Left ventricle myocardium inferior (tissue), 1 donor: ENCODE data around the gene SPOCK3. TPM values are rescaled to one million over a fixed set of nuclear protein-coding genes. Genes with fewer than 3 reads are reported as not detected.
"Not testable (repeated sequence)": the region's sequence is repeated elsewhere in the genome, so short reads cannot be mapped to it uniquely, and the experiment has no call there.

Experiments
- DNase-seq: peaks from one replicate; pipeline ENCODE4 v3.0.0-alpha.2; 2020
- H3K27ac ChIP-seq: fragments of 200-600 bp; replicated peaks from 2 replicates; pipeline ENCODE4 v1.8.0; 2021
- H3K27me3 ChIP-seq: fragments of 200-600 bp; 2 replicates; pipeline ENCODE4 v1.8.0; 2021; ENCODE audit warnings: low read depth
- H3K36me3 ChIP-seq: fragments of 200-600 bp; 2 replicates; pipeline ENCODE4 v1.8.0; 2021
- H3K4me1 ChIP-seq: fragments of 200-600 bp; 2 replicates; pipeline ENCODE4 v1.8.0; 2021
- H3K4me3 ChIP-seq: fragments of 200-600 bp; 2 replicates; pipeline ENCODE4 v1.8.0; 2021; ENCODE audit warnings: mild to moderate bottlenecking, moderate library complexity
- H3K9me3 ChIP-seq: fragments of 200-600 bp; replicated peaks from 2 replicates; pipeline ENCODE4 v1.8.0; 2021
- CTCF ChIP-seq: fragments of 200-600 bp; IDR thresholded peaks from 2 replicates; pipeline ENCODE4 v1.8.0; 2021; ENCODE audit warnings: antibody characterized with exemption, mild to moderate bottlenecking, borderline replicate concordance
- intact Hi-C: fragments of 100-400 bp; cut with micrococcal nuclease; formaldehyde crosslinking; loops from one replicate; pipeline ENCODE4 v1.11.0; 2022
- total RNA-seq: library from RNA; stranded (reverse); fragmentation: NEBNext Ultra II Directional; extraction: Animal tissue kit (Norgen Biotek cat#: 25700); gene quantifications from one replicate; pipeline ENCODE4 v1.2.1, GENCODE V29; 2021
- donor health status: DM: no; HTN: yes; CAD: no; lungs with severe emphysema.

The SPOCK3 gene
- total RNA-seq, 1 donor from 2014 or later = 0.22 TPM

GRCh38 chr4:166875821-166876220, 358.5 kb downstream of the SPOCK3 start:
- H3K4me1 ChIP-seq = no peaks in the 10 kb centered on the region
- no peak for TF ChIP-seq CTCF
- H3K27ac ChIP-seq = no peak overlapping the region
- no peaks in the 10 kb centered on the region for H3K36me3 ChIP-seq
- intact Hi-C loops = no loop called here
- H3K4me3 ChIP-seq = no peak overlapping the region
- no peak for DNase-seq
- no peaks in the 10 kb centered on the region for H3K27me3 ChIP-seq
- peaks cover 6% of the 10 kb centered on the region for H3K9me3 ChIP-seq

- intact Hi-C loops = no loop called here
- H3K27me3 ChIP-seq = no peaks in the 10 kb centered on the region
- no peak overlapping the region for H3K4me3 ChIP-seq
- DNase-seq = no peak
- H3K9me3 ChIP-seq = peaks cover 12% of the 10 kb centered on the region
- TF ChIP-seq CTCF = no peak
- no peaks in the 10 kb centered on the region for H3K36me3 ChIP-seq
- no peak overlapping the region for H3K27ac ChIP-seq
- no peaks in the 10 kb centered on the region for H3K4me1 ChIP-seq
These were observed 372.3 kb downstream of the SPOCK3 start for GRCh38 chr4:166862032-166862431.

GRCh38 chr4:166850398-166850797, 383.9 kb downstream of the SPOCK3 start:
- H3K4me1 ChIP-seq, H3K27ac ChIP-seq, DNase-seq, intact Hi-C loops, H3K4me3 ChIP-seq, H3K27me3 ChIP-seq, H3K36me3 ChIP-seq: not testable (repeated sequence)
- H3K9me3 ChIP-seq = peaks cover 13% of the 10 kb centered on the region

GRCh38 chr4:166846939-166847338, 387.4 kb downstream of the SPOCK3 start:
- no peak overlapping the region for H3K27ac ChIP-seq
- no peak for DNase-seq
- no peaks in the 10 kb centered on the region for H3K4me1 ChIP-seq
- TF ChIP-seq CTCF = no peak
- intact Hi-C loops = no loop called here
- no peaks in the 10 kb centered on the region for H3K27me3 ChIP-seq
- no peak overlapping the region for H3K4me3 ChIP-seq
- peaks cover 29% of the 10 kb centered on the region for H3K9me3 ChIP-seq
- no peaks in the 10 kb centered on the region for H3K36me3 ChIP-seq

- peaks cover 50% of the 10 kb centered on the region for H3K9me3 ChIP-seq
- H3K4me3 ChIP-seq = no peak overlapping the region
- no peaks in the 10 kb centered on the region for H3K36me3 ChIP-seq
- intact Hi-C loops = no loop called here
- no peak for TF ChIP-seq CTCF
- no peaks in the 10 kb centered on the region for H3K27me3 ChIP-seq
- no peak for DNase-seq
- H3K27ac ChIP-seq = no peak overlapping the region
- no peaks in the 10 kb centered on the region for H3K4me1 ChIP-seq
These were observed 391.5 kb downstream of the SPOCK3 start for GRCh38 chr4:166842795-166843261.

- no peak for DNase-seq
- Histone ChIP-seq H3K4me3 (no peak overlapping the region), H3K9me3 (peaks cover 59% of the 10 kb centered on the region), H3K27me3 (no peaks in the 10 kb centered on the region), H3K27ac (no peak overlapping the region), H3K36me3 (no peaks in the 10 kb centered on the region), H3K4me1 (no peaks in the 10 kb centered on the region)
- intact Hi-C loops = no loop called here
- no peak for TF ChIP-seq CTCF
These were observed 394.6 kb downstream of the SPOCK3 start for GRCh38 chr4:166839615-166840251.
